Thyroid gland (tissue), 4 donors: ENCODE results near the gene UBE2D2.

Experiments used
- POLR2A ChIP-seq, 2 donors: fragments of 450-650 bp; IDR thresholded peaks; one replicate each; pipeline ENCODE4 v1.6.1; 2017; ENCODE audit warnings: antibody characterized with exemption in 2 of 2, mild to moderate bottlenecking in 2 of 2, moderate library complexity in 1 of 2
- TF ChIP-seq, protein P1 (sequence below), 6 experiments: fragments of 200-600 bp in 3 of 6; fragments of 450-650 bp in 3 of 6; sonication (generic) in 3 of 6; IDR thresholded peaks; one replicate each; pipeline ENCODE4 v1.5.1; 2016 to 2019; ENCODE audit warnings: antibody characterized with exemption in 6 of 6, mild to moderate bottlenecking in 2 of 6, inconsistent platforms in 1 of 6, moderate library complexity in 1 of 6

DNA sequence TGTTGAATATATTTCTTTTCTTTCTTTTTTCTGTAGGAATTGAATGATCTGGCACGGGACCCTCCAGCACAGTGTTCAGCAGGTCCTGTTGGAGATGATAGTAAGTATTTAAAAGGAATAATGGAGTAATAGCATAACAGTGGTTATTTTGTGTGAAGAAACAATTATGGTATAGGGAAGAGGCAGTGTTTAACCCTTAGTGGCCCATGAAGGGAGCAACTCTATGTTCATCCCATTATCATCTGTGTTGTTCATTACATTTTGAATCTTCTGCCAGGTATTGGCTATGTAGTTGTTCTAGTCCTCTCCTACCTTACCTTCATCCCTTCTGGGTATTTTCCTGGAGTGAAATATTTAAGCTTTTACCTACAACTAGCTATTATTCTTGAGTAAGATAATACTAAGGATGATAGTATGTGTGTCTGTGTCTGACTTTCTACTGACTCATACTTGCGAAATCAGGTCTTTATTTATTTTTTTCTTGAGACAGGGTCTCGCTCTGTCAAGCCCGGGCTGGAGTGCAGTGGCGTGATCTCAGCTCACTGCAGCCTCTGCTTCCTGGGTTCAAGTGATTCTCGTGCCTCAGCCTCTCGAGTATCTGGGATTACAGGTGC lies 39.3 kb downstream of the UBE2D2 start:
- no peak for TF ChIP-seq POLR2A (IDR thresholded peaks at IDR 0.05)
- TF ChIP-seq, protein P1, sequence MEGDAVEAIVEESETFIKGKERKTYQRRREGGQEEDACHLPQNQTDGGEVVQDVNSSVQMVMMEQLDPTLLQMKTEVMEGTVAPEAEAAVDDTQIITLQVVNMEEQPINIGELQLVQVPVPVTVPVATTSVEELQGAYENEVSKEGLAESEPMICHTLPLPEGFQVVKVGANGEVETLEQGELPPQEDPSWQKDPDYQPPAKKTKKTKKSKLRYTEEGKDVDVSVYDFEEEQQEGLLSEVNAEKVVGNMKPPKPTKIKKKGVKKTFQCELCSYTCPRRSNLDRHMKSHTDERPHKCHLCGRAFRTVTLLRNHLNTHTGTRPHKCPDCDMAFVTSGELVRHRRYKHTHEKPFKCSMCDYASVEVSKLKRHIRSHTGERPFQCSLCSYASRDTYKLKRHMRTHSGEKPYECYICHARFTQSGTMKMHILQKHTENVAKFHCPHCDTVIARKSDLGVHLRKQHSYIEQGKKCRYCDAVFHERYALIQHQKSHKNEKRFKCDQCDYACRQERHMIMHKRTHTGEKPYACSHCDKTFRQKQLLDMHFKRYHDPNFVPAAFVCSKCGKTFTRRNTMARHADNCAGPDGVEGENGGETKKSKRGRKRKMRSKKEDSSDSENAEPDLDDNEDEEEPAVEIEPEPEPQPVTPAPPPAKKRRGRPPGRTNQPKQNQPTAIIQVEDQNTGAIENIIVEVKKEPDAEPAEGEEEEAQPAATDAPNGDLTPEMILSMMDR (IDR thresholded peaks at IDR 0.05) = no peak
